Mononuclear cell (primary cell): ENCODE results near the gene GINS1. TPM values are rescaled to one million over a fixed set of nuclear protein-coding genes. Genes with fewer than 3 reads are reported as not detected.
"Not testable (repeated sequence)": the region's sequence is repeated elsewhere in the genome, so short reads cannot be mapped to it uniquely, and the experiment has no call there.

Experiments
- H3K27me3 ChIP-seq: 2 replicates; pipeline ENCODE4 v1.6.0; 2011; ENCODE audit warnings: low read length, control low read depth; ENCODE audit not compliant: insufficient read depth
- H3K4me1 ChIP-seq: 2 replicates; pipeline ENCODE4 v1.5.1; 2011; ENCODE audit warnings: mild to moderate bottlenecking, low read length, control low read depth; ENCODE audit not compliant: insufficient read depth
- H3K4me3 ChIP-seq: 2 replicates; pipeline ENCODE4 v1.5.1; 2011; ENCODE audit warnings: mild to moderate bottlenecking, low read length, moderate library complexity
- H3K9me3 ChIP-seq: 2 replicates; pipeline ENCODE4 v1.5.1; 2011; ENCODE audit warnings: low read depth, mild to moderate bottlenecking, control low read depth, low read length
- total RNA-seq: library from RNA; depleted of rRNA; stranded (reverse); fragments of >200 nt; gene quantifications from one replicate; pipeline ENCODE4 v1.2.3, GENCODE V29; 2012

Gene GINS1
- total RNA-seq, 1 donor: 0.21 TPM

- H3K4me1 ChIP-seq, H3K27me3 ChIP-seq, H3K4me3 ChIP-seq, H3K9me3 ChIP-seq: not testable (repeated sequence)
Observed at GRCh38 chr20:25473297-25473696, 65.8 kb downstream of the GINS1 start.

- H3K4me3 ChIP-seq: no peak overlapping the region
- H3K27me3 ChIP-seq: no peaks in the 10 kb centered on the region
- no peaks in the 10 kb centered on the region for H3K4me1 ChIP-seq
- no peaks in the 10 kb centered on the region for H3K9me3 ChIP-seq
Observed at GRCh38 chr20:25476106-25477013, 68.9 kb downstream of the GINS1 start.

- no peaks in the 10 kb centered on the region for H3K4me1 ChIP-seq
- H3K4me3 ChIP-seq: no peak overlapping the region
- no peaks in the 10 kb centered on the region for H3K9me3 ChIP-seq
- no peaks in the 10 kb centered on the region for H3K27me3 ChIP-seq
Observed at GRCh38 chr20:25477014-25477882, 69.8 kb downstream of the GINS1 start.

- Histone ChIP-seq H3K9me3 (no peaks in the 10 kb centered on the region), H3K27me3 (no peaks in the 10 kb centered on the region), H3K4me1 (no peaks in the 10 kb centered on the region), H3K4me3 (no peak overlapping the region)
Observed at GRCh38 chr20:25478889-25479568, 71.6 kb downstream of the GINS1 start.

- Histone ChIP-seq H3K9me3 (no peaks in the 10 kb centered on the region), H3K4me3 (no peak overlapping the region), H3K4me1 (no peaks in the 10 kb centered on the region), H3K27me3 (no peaks in the 10 kb centered on the region)
Observed at GRCh38 chr20:25479638-25480037, 72.2 kb downstream of the GINS1 start.

- no peaks in the 10 kb centered on the region for H3K9me3 ChIP-seq
- H3K27me3 ChIP-seq: no peaks in the 10 kb centered on the region
- H3K4me1 ChIP-seq: no peaks in the 10 kb centered on the region
- H3K4me3 ChIP-seq: no peak overlapping the region
Observed at GRCh38 chr20:25480156-25480555, 72.7 kb downstream of the GINS1 start.

- no peaks in the 10 kb centered on the region for H3K9me3 ChIP-seq
- no peaks in the 10 kb centered on the region for H3K27me3 ChIP-seq
- no peak overlapping the region for H3K4me3 ChIP-seq
- H3K4me1 ChIP-seq: no peaks in the 10 kb centered on the region
Observed at GRCh38 chr20:25480797-25481196, 73.3 kb downstream of the GINS1 start.

GRCh38 chr20:25481235-25481917, 73.9 kb downstream of the GINS1 start:
- no peak overlapping the region for H3K4me3 ChIP-seq
- H3K27me3 ChIP-seq: no peaks in the 10 kb centered on the region
- H3K9me3 ChIP-seq: no peaks in the 10 kb centered on the region
- no peaks in the 10 kb centered on the region for H3K4me1 ChIP-seq

- no peaks in the 10 kb centered on the region for H3K4me1 ChIP-seq
- no peaks in the 10 kb centered on the region for H3K9me3 ChIP-seq
- H3K27me3 ChIP-seq: no peaks in the 10 kb centered on the region
- H3K4me3 ChIP-seq: no peak overlapping the region
Observed at GRCh38 chr20:25481918-25482253, 74.4 kb downstream of the GINS1 start.

GRCh38 chr20:25483431-25484132, 76.1 kb downstream of the GINS1 start:
- Histone ChIP-seq H3K27me3 (no peaks in the 10 kb centered on the region), H3K9me3 (no peaks in the 10 kb centered on the region), H3K4me1 (no peaks in the 10 kb centered on the region), H3K4me3 (no peak overlapping the region)

GRCh38 chr20:25484224-25484846, 76.9 kb downstream of the GINS1 start:
- no peaks in the 10 kb centered on the region for H3K4me1 ChIP-seq
- H3K27me3 ChIP-seq: no peaks in the 10 kb centered on the region
- no peak overlapping the region for H3K4me3 ChIP-seq
- no peaks in the 10 kb centered on the region for H3K9me3 ChIP-seq

- Histone ChIP-seq H3K4me1 (no peaks in the 10 kb centered on the region), H3K27me3 (no peaks in the 10 kb centered on the region), H3K4me3 (no peak overlapping the region), H3K9me3 (no peaks in the 10 kb centered on the region)
Observed at GRCh38 chr20:25484911-25485511, 77.5 kb downstream of the GINS1 start.

GRCh38 chr20:25485872-25486271, 78.4 kb downstream of the GINS1 start:
- Histone ChIP-seq H3K4me1 (no peaks in the 10 kb centered on the region), H3K9me3 (no peaks in the 10 kb centered on the region), H3K4me3 (no peak overlapping the region), H3K27me3 (no peaks in the 10 kb centered on the region)
